Choroid plexus epithelial cell (primary cell): Measurements from ENCODE around the gene ADCY4.

ENCODE experiments used
- DNase-seq: peaks from one replicate; pipeline ENCODE4 v3.0.0-alpha.2; 2010; ENCODE audit warnings: low read depth
- H3K4me3 ChIP-seq: 2 replicates; pipeline ENCODE4 v1.5.1; 2011; ENCODE audit warnings: low read depth, mild to moderate bottlenecking, control low read depth, low read length, moderate library complexity
- TF ChIP-seq, protein P1 (sequence below): conservative IDR thresholded peaks from 2 replicates; pipeline ENCODE4 v1.5.1; 2011; ENCODE audit warnings: low read depth, mild to moderate bottlenecking, control low read depth, inconsistent platforms, low read length, moderate library complexity

The ADCY4 gene

DNA sequence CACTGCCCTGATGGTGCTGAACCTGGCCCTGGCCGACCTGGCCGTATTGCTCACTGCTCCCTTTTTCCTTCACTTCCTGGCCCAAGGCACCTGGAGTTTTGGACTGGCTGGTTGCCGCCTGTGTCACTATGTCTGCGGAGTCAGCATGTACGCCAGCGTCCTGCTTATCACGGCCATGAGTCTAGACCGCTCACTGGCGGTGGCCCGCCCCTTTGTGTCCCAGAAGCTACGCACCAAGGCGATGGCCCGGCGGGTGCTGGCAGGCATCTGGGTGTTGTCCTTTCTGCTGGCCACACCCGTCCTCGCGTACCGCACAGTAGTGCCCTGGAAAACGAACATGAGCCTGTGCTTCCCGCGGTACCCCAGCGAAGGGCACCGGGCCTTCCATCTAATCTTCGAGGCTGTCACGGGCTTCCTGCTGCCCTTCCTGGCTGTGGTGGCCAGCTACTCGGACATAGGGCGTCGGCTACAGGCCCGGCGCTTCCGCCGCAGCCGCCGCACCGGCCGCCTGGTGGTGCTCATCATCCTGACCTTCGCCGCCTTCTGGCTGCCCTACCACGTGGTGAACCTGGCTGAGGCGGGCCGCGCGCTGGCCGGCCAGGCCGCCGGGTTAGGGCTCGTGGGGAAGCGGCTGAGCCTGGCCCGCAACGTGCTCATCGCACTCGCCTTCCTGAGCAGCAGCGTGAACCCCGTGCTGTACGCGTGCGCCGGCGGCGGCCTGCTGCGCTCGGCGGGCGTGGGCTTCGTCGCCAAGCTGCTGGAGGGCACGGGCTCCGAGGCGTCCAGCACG, 18.9 kb downstream of the ADCY4 start:
- no peak for DNase-seq
- TF ChIP-seq, protein P1, sequence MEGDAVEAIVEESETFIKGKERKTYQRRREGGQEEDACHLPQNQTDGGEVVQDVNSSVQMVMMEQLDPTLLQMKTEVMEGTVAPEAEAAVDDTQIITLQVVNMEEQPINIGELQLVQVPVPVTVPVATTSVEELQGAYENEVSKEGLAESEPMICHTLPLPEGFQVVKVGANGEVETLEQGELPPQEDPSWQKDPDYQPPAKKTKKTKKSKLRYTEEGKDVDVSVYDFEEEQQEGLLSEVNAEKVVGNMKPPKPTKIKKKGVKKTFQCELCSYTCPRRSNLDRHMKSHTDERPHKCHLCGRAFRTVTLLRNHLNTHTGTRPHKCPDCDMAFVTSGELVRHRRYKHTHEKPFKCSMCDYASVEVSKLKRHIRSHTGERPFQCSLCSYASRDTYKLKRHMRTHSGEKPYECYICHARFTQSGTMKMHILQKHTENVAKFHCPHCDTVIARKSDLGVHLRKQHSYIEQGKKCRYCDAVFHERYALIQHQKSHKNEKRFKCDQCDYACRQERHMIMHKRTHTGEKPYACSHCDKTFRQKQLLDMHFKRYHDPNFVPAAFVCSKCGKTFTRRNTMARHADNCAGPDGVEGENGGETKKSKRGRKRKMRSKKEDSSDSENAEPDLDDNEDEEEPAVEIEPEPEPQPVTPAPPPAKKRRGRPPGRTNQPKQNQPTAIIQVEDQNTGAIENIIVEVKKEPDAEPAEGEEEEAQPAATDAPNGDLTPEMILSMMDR = no peak
- no peak overlapping the region for H3K4me3 ChIP-seq

GRCh38 chr14:24315243-24315806, 19.5 kb downstream of the ADCY4 start:
- no peak overlapping the region for H3K4me3 ChIP-seq
- no peak for DNase-seq
- TF ChIP-seq, protein P1 = no peak

GRCh38 chr14:24314377-24315193, 20.3 kb downstream of the ADCY4 start:
- no peak overlapping the region for H3K4me3 ChIP-seq
- no peak for DNase-seq
- TF ChIP-seq, protein P1 = no peak

DNA sequence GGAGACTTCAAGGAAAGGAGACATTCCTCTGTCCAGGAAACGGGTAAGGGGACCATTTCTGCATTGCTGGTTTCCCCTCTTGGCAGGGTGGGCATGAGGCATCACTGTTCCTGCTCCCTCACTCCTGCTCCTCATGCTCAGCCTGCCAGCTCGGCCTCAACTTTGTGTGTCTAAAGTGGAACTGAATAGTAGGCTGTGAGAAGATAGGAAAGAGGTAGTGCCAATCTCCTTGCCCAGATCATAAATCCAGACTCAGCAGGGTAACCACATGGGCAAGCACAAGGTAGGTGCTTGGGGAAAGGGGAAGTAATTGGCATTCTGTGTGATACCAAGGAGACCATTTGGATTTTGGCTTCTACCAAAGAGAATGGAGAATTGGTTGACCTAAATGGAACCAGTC, 21.0 kb downstream of the ADCY4 start:
- TF ChIP-seq, protein P1 = no peak
- no peak overlapping the region for H3K4me3 ChIP-seq
- DNase-seq = no peak

- DNase-seq = peak; percentile 53
- H3K4me3 ChIP-seq = no peak overlapping the region
- TF ChIP-seq, protein P1 = no peak
These were observed 21.9 kb downstream of the ADCY4 start for GRCh38 chr14:24312736-24313507.

DNA sequence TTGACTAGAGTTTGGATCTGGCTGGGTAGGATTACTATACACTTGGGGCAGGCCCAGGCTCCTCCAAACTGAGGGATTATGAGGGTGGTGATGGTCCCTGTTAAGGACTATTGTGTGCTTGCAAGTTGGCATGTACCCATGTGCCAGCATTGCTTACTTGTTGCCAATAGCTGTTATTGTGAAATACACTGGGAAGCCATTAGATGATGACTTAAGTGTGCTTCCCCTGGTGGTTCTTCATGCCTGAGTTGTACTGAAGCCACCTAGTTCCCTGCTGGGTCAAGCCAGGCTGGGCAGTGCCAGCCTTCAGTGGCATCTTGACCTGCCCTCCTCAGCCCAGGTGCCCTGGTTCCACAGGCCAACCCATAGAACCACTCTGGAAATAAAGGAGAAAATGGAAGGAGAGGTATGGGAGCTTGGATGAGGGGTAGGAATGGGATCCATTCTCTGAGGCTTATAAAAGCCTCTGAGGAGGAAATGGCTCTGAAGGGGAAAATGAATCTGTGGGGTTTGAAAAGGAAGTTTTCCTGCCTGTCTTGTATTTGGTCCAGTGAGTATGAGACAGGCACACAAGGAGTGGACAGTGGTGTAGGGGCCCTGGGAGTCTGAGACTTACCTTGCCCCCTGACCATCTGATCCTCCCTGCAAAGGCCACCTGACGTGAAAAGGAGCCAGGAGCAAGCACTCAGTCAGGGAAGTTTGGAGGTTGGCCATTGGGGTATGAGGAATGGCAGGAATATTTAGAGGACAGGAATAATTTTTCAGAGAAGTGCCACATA, 22.8 kb downstream of the ADCY4 start:
- H3K4me3 ChIP-seq = no peak overlapping the region
- no peak for DNase-seq
- TF ChIP-seq, protein P1 = no peak
